Glutamatergic neuron (in vitro differentiated cells): ENCODE results near the gene FBXL7. TPM values are rescaled to one million over a fixed set of nuclear protein-coding genes. Genes with fewer than 3 reads are reported as not detected.

ENCODE experiments used
- DNase-seq: peaks from one replicate; pipeline ENCODE4 v3.0.0; 2022
- H3K27ac Mint-ChIP-seq: one replicate; pipeline ENCODE4 v1.8.0; 2020; ENCODE audit warnings: mild to moderate bottlenecking, mixed read lengths, inconsistent platforms; ENCODE audit not compliant: unreplicated experiment
- H3K27me3 Mint-ChIP-seq: one replicate; pipeline ENCODE4 v1.8.0; 2020; ENCODE audit warnings: mild to moderate bottlenecking, moderate library complexity, mixed read lengths, inconsistent platforms; ENCODE audit not compliant: unreplicated experiment
- H3K36me3 Mint-ChIP-seq: one replicate; pipeline ENCODE4 v1.8.0; 2020; ENCODE audit warnings: mild to moderate bottlenecking, mixed read lengths, inconsistent platforms; ENCODE audit not compliant: unreplicated experiment
- H3K4me1 Mint-ChIP-seq: one replicate; pipeline ENCODE4 v1.8.0; 2020; ENCODE audit warnings: mild to moderate bottlenecking, low read depth, mixed read lengths, inconsistent platforms; ENCODE audit not compliant: unreplicated experiment
- H3K4me3 Mint-ChIP-seq: one replicate; pipeline ENCODE4 v1.8.0; 2020; ENCODE audit warnings: mild to moderate bottlenecking, mixed read lengths, inconsistent platforms; ENCODE audit not compliant: unreplicated experiment
- H3K9me3 Mint-ChIP-seq: one replicate; pipeline ENCODE4 v1.8.0; 2020; ENCODE audit warnings: mild to moderate bottlenecking, moderate library complexity, mixed read lengths, inconsistent platforms; ENCODE audit not compliant: unreplicated experiment
- total RNA-seq: library from RNA; stranded (reverse); fragmentation: NEBNext Ultra II Directional; extraction: Animal tissue kit (Norgen Biotek cat#: 25700); gene quantifications from one replicate; pipeline ENCODE4 v1.2.1, GENCODE V29; 2021; ENCODE audit not compliant: unreplicated experiment
- TF ChIP-seq, protein P1 (sequence below): fragments of 200-600 bp; sonication (generic); IDR thresholded peaks from one replicate; pipeline ENCODE4 v1.5.0; 2021; ENCODE audit not compliant: partially characterized antibody, unreplicated experiment

The FBXL7 gene
- total RNA-seq, 1 donor from 2014 or later = 25.3 TPM

DNA sequence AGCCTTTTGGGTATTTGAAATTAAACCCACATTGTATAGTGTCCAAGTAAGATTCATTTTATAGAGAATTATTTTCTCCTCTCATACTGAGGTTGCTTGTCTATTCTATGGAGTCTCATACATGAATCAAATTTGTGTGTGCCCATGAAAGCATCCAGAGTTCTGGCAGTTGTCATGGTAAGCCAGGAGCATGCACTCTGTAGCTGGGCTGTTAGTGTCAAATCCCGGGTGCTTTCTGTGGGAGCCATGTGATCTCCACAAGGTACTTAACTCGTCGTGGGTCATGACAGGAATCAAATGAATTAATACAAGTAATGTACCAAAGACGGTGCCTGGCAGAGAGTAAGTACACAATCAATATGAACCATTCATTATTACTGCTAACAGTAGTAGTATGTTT, 58.7 kb downstream of the FBXL7 start:
- TF ChIP-seq, protein P1, sequence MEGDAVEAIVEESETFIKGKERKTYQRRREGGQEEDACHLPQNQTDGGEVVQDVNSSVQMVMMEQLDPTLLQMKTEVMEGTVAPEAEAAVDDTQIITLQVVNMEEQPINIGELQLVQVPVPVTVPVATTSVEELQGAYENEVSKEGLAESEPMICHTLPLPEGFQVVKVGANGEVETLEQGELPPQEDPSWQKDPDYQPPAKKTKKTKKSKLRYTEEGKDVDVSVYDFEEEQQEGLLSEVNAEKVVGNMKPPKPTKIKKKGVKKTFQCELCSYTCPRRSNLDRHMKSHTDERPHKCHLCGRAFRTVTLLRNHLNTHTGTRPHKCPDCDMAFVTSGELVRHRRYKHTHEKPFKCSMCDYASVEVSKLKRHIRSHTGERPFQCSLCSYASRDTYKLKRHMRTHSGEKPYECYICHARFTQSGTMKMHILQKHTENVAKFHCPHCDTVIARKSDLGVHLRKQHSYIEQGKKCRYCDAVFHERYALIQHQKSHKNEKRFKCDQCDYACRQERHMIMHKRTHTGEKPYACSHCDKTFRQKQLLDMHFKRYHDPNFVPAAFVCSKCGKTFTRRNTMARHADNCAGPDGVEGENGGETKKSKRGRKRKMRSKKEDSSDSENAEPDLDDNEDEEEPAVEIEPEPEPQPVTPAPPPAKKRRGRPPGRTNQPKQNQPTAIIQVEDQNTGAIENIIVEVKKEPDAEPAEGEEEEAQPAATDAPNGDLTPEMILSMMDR = no peak
- H3K36me3 Mint-ChIP-seq = no peaks in the 10 kb centered on the region
- H3K27ac Mint-ChIP-seq = no peak overlapping the region

DNA sequence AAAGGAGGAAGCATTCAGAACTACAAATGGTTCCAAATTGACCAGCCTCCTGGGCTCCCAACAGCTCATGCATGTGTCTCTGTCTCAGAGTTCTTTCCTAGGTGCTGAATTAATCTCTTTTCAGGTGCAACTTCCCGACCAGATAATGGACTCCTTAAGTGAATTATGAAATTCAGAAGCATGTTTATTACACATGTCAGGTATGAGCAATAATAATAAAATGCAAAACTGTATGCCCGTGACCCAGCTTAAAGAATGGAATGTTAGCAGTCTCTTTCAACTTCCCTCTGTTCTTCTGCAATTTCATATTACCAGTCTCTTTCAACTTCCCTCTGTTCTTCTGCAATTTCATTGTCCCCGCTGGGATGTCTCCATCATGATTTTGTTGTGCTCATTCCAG, 60.4 kb downstream of the FBXL7 start:
- no peaks in the 10 kb centered on the region for H3K36me3 Mint-ChIP-seq
- H3K9me3 Mint-ChIP-seq = peaks cover 2% of the 10 kb centered on the region
- H3K27me3 Mint-ChIP-seq = no peaks in the 10 kb centered on the region
- H3K4me3 Mint-ChIP-seq = no peak overlapping the region
- TF ChIP-seq, protein P1 = no peak
- no peak for DNase-seq
- no peak overlapping the region for H3K27ac Mint-ChIP-seq
- peaks cover 7% of the 10 kb centered on the region for H3K4me1 Mint-ChIP-seq

More for the DNA sequence above, 58.7 kb downstream of the FBXL7 start:
- no peak for DNase-seq
- no peaks in the 10 kb centered on the region for H3K27me3 Mint-ChIP-seq
- H3K9me3 Mint-ChIP-seq = peaks cover 2% of the 10 kb centered on the region
- peaks cover 11% of the 10 kb centered on the region for H3K4me1 Mint-ChIP-seq
- H3K4me3 Mint-ChIP-seq = no peak overlapping the region

DNA sequence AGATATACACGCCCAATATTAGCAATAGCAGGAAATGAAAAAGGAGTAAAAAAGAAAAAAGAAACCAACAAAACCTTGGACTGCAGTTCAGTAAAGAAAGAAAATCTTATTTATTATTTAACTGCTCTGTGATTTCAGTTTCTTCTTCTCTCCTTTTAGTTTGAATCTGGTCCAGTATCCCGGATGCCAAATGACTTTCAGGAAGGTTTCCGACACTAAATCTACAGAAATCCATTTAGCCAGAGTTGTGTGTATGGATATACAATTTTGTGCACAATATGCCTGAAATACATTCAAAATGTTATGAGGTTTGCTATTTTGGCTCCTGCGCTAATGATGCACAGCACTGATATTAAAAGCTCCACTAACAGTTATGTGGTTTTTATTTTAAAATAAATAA, 64.5 kb downstream of the FBXL7 start:
- H3K4me1 Mint-ChIP-seq = no peaks in the 10 kb centered on the region
- H3K9me3 Mint-ChIP-seq = no peaks in the 10 kb centered on the region
- TF ChIP-seq, protein P1 = no peak
- H3K27me3 Mint-ChIP-seq = no peaks in the 10 kb centered on the region
- H3K27ac Mint-ChIP-seq = no peak overlapping the region
- no peak overlapping the region for H3K4me3 Mint-ChIP-seq
- no peak for DNase-seq
- no peaks in the 10 kb centered on the region for H3K36me3 Mint-ChIP-seq

- no peaks in the 10 kb centered on the region for H3K36me3 Mint-ChIP-seq
- no peaks in the 10 kb centered on the region for H3K4me1 Mint-ChIP-seq
- no peak overlapping the region for H3K27ac Mint-ChIP-seq
- TF ChIP-seq, protein P1 = no peak
- H3K9me3 Mint-ChIP-seq = no peaks in the 10 kb centered on the region
- no peak for DNase-seq
- no peaks in the 10 kb centered on the region for H3K27me3 Mint-ChIP-seq
- H3K4me3 Mint-ChIP-seq = no peak overlapping the region
Observed at GRCh38 chr5:15564957-15565356, 65.0 kb downstream of the FBXL7 start.

DNA sequence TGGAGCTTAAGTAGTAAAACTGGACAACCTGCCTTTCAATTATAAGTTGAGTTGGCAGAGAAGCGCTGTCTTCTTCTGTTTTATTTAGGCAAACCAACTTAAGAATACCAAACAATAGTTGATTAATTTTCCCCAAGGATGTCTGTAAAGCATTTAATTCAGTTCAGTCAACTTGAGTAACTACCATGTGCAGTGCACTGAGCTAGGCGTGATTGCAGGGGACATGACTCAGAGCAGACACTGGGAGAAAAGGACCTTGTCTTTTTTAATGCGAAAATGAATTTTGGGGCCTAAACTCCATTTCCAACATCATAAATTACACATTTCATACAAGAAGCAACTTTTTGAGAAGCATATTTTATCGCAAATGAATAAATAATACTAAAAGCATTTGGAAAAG, 66.3 kb downstream of the FBXL7 start:
- no peaks in the 10 kb centered on the region for H3K27me3 Mint-ChIP-seq
- H3K36me3 Mint-ChIP-seq = no peaks in the 10 kb centered on the region
- no peaks in the 10 kb centered on the region for H3K9me3 Mint-ChIP-seq
- TF ChIP-seq, protein P1 = no peak
- DNase-seq = no peak
- no peaks in the 10 kb centered on the region for H3K4me1 Mint-ChIP-seq
- H3K4me3 Mint-ChIP-seq = no peak overlapping the region
- H3K27ac Mint-ChIP-seq = no peak overlapping the region
